GM23248 (cell line): Measurements from ENCODE around the gene ABCB9.

Source experiments
- EZH2 ChIP-seq: fragments of 200-600 bp; sonication (generic); IDR thresholded peaks from 2 replicates; pipeline ENCODE4 v1.6.1; 2018; ENCODE audit warnings: antibody characterized with exemption, mild to moderate bottlenecking; ENCODE audit not compliant: insufficient read depth, poor library complexity, severe bottlenecking
- EZH2phosphoT487 ChIP-seq: fragments of 200-600 bp; sonication (generic); IDR thresholded peaks from 2 replicates; pipeline ENCODE4 v1.6.1; 2018; ENCODE audit warnings: antibody characterized with exemption, moderate library complexity, mild to moderate bottlenecking, low read depth; ENCODE audit not compliant: insufficient read depth

DNA sequence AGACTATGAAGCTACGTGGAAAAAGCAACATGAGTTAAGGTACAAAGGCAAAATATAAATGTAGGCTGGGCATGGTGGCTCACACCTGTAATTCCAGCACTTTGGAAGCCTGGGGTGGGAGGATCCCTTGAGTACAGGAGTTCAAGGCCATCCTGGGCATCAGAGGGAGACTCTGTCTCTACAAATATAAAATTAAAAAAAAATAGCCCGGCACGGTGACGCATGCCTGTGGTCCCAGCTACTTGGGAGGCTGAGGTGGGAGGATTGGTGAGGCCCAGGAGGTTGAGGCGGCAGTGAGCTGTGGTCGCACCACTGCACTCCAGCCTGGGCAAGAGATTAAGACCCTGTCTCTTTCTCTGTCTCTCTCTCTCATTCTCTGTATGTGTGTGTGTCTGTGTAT lies 66.4 kb downstream of the ABCB9 start:
- TF ChIP-seq EZH2phosphoT487 (no peak), EZH2 (no peak)
